Erythroblast (primary cell): ENCODE measurements around the gene RMI2.

Experiments used
- GATA1 ChIP-seq: IDR thresholded peaks from 2 replicates; pipeline ENCODE4 v1.6.1; 2011; ENCODE audit warnings: low read depth, mild to moderate bottlenecking, control low read depth, low read length, moderate library complexity
- POLR2A ChIP-seq: IDR thresholded peaks from 2 replicates; pipeline ENCODE4 v1.6.1; 2011; ENCODE audit warnings: mild to moderate bottlenecking, low read length

- no peak for TF ChIP-seq POLR2A
- TF ChIP-seq GATA1, result no peak
Measured at GRCh38 chr16:11399261-11399831, 54.1 kb downstream of the RMI2 start.
